CD4-positive, alpha-beta T cell treated with Interleukin-17A for 4 hours (primary cell): ENCODE measurements around the gene COX6B1.
"Not testable (repeated sequence)": the region's sequence is repeated elsewhere in the genome, so short reads cannot be mapped to it uniquely, and the experiment has no call there.

Experiments used
- DNase-seq: peaks from one replicate; pipeline ENCODE4 v3.0.0-alpha.2; 2020; ENCODE audit warnings: mixed read lengths

The COX6B1 gene

DNA sequence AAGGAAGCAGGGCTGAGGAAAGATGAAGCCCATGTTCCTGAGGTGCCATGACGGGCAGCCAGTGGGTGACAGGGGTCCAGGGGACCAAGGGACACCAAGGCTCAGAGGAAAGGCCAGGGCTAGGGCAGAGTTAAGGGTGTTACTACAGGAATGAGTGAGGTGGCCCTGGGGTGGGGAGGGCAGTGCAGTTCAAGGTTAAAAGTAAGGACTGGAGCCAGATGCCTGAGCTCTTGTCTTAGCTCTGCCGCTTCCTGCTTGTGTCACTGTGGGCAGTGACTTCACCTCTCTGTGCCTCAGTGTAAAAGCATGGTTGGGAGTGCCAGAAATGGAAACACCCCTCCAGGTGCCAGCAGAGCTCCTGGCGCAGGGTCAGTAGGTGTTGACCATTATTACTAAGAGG is 11.5 kb upstream of the COX6B1 start:
- DNase-seq: no peak

DNA sequence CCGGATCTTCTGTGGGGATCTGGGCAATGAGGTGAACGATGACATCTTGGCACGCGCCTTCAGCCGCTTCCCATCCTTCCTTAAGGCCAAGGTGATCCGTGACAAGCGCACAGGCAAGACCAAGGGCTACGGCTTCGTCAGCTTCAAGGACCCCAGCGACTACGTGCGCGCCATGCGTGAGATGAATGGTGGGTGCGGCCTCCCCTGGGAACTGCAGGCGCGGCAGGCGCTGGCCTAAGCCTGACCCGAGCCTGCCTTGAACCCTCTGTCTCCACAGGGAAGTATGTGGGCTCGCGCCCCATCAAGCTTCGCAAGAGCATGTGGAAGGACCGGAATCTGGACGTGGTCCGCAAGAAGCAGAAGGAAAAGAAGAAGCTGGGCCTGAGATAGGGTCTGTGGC is 11.0 kb upstream of the COX6B1 start:
- DNase-seq: no peak

- DNase-seq: no peak
Observed at GRCh38 chr19:35639321-35639639, 8.8 kb upstream of the COX6B1 start.

- DNase-seq: no peak
Observed at GRCh38 chr19:35639863-35640262, 8.3 kb upstream of the COX6B1 start.

GRCh38 chr19:35641515-35642151 is 6.5 kb upstream of the COX6B1 start, which contains the start of gene ETV2:
TSS of gene ETV2 (plus strand) at chr19:35641745. CDS start at chr19:35642461, 716 bp downstream.
- peak; percentile 40 for DNase-seq

GRCh38 chr19:35642312-35642711 is 5.8 kb upstream of the COX6B1 start:
- DNase-seq: no peak

DNA sequence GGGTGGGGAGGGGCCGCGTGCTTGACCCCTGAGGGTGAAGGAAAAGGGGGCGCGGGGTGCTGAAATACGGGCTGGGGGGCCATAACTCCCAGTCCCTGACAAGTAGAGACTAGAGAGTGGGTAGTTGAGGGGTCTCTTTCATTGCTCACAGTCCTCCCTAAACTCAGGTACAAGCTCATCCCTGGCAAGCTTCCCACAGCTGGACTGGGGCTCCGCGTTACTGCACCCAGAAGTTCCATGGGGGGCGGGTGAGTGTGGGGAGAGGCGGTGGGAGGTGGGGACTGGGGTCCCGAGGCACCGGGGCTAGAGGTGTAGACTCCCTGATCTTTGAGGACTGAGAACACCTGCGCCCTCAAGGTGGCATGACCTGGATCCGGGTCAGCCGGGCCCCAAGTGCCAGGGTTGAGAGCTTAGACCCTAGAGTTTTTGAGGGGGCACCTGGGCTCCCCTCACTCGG is 5.3 kb upstream of the COX6B1 start:
- DNase-seq: no peak

- peak; percentile 87 for DNase-seq
Observed at GRCh38 chr19:35643255-35644205, 4.6 kb upstream of the COX6B1 start.

DNA sequence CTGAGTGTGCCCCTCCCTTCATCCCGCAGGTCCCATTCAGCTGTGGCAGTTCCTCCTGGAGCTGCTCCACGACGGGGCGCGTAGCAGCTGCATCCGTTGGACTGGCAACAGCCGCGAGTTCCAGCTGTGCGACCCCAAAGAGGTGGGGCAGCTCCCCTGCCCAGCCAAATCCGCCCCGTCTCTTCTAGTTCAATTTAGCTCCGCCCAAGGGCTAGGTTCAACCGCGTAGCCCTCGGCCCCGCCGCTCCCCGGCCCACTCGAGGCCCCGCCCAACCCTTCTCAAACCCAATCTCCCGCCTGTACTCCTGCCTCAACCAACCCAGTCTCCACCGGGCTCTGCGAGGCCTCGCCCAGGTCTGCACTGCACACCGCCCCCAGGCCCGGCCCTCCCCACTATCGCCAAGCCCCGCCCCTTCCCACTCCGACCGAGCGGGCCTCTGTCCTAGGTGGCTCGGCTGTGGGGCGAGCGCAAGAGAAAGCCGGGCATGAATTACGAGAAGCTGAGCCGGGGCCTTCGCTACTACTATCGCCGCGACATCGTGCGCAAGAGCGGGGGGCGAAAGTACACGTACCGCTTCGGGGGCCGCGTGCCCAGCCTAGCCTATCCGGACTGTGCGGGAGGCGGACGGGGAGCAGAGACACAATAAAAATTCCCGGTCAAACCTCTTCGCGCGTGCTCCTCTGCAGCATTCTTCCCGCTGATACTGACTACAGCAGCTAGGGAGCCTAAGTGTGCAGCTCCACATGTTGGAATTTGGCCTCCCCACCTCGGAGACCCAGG is 3.7 kb upstream of the COX6B1 start:
- peak; percentile 98 for DNase-seq

DNA sequence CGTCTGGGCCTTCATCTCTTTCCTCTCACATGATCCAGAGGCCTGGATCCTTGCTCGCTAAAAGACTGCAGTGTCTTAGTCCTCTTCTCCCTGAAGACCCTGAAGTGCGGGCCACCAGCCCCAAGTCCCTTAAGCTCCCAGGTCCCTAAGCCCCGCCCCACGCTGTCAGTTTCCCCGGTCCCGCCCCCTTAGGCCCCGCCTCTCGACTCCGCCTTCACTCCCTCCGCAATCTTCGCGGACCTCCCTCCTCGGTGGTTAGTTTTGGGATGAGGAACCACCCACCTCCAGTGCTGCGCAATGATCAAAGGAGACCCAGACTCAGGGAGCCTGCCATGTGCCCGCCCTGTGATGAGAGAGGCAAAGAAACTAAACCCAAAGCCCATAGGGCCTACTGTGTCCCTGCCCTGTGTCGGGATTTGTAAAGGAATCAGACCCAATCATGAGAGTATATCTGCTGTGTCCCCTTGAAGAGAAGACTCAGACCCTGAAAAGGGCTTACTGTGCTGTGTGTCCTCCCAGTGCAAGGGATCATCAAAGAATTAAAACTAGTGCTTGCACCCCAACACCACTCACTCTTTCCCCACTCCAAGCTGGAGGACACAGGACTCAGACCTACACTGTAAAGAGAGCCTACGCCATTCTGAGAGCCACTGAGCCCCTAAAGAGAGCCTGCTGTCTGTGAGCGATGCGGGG is 3.0 kb upstream of the COX6B1 start:
- peak; percentile 88 for DNase-seq

- no peak for DNase-seq
Observed at GRCh38 chr19:35645680-35646511, 2.2 kb upstream of the COX6B1 start.

DNA sequence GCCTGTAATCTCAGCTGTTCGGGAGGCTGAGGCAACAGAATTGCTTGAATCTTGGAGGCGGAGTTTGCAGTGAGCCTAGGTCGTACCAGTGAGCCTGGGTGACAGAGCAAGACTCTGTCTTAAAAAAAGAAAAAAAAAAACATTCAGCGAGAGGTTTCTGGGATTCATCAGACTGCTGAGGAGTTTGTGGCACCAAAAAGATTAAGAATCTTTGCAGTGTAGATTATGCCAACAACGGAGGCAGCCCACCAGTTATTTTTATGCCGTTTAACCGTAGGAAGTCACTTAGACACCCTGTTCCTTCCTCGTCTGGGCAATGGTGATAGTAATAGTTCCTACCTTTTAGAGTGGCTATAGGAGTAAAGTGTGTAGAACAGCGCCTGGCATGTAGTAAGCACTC is 2.5 kb downstream of the COX6B1 start:
- DNase-seq: no peak

DNA sequence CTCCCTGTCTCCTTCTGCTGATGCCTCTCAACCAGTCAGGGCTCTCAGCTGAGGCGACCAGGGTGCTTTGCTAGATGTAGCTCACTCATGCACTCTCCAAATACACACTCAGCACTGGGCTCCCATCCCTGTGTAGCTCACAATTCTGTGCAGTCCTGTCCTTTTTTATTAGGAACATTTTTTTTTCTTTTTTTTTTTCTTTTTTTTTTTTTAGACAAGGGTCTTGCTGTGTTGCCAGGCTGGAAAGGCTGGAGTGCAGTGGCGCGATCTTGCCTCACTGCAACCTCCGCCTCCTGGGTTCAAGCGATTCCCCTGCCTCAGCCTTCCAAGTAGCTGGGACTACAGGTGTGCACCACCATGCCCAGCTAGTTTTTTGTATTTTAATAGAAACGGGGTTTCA is 6.7 kb downstream of the COX6B1 start:
- DNase-seq: not testable (repeated sequence)

DNA sequence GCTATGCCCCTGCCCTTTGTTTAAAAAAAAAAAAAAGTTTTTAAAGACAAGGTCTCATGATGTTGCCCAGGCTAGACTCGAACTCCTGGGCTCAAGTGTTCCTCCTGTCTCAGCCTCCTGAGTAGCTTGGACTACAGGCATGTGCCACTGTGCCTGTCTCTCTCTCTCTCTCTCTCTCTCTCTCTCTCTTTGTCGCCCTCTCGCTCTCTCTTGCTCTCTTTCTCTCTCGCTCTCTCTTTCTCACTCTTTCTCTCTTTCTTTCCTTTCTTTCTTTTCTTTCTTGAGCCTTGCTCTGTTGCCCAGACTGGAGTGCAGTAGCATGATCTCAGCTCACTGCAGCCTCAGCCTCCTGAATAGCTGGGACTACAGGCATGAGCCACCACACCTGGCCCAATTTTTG is 7.5 kb downstream of the COX6B1 start:
- DNase-seq: no peak

DNA sequence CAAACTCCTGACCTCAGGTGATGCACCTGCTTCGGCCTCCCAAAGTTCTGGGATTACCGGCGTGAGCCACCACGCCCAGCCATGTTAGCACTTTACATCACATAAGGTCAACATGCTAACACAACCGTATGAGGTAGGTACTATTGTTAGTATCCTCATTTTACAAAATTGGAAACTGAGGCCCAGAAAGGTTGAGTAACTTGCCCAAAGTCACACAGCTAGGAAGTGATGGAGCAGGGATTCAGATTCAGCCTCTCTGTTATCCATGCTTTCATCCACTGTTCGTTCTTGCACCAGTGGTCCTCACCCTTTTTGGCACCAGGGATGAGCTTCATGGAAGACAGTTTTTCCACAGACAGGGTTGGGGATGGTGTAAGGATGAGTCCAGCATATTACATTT is 8.6 kb downstream of the COX6B1 start:
- DNase-seq: no peak

DNA sequence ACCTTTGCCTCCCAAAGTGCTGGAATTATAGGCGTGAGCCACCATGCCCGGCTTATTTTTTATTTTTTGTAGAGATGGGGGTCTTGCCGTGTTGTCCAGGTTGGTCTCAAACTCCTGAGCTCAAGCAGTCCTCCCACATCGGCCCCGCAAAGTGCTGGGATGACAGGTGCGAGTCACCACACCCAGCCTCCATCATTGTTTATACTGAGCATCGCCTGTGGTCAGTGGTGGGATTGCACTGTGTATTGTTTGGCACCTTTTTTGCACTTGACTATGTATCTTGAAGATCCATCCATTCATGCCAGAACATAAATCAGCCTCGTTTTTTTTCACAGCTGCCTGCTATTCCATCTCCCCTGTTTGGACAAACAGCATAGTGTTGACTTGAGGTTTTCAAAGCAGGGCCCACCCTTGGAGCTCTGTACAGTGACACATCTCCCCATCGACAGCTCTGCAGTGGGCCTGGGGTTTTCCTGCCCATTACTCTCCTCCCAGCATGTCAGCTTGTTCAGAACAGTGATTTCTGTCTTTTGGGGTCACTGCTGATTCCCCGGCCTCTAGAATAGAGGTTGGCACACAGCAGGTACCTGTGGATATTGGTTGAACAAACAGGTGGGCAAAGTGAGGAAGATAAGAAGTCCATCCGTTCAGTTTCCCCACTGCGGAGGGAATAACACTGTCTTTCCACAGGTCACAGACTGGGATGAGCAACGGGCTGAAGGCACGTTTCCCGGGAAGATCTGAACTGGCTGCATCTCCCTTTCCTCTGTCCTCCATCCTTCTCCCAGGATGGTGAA is 10.0 kb downstream of the COX6B1 start:
- DNase-seq: no peak

DNA sequence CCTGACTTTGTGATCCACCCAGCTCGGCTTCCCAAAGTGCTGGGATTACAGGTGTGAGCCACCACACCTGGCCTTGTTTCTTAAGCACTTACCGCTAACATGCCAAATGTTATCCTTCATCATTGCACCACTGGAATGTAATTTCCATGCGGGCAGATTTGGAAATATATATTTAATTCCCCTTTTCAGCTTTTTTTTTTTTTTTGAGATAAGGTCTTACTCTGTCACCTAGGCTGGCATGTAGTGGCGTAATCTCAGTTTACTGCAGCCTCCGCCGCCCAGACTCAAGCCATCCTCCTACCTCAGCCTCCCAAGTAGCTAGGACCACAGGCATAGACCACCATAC is 13.8 kb downstream of the COX6B1 start:
- no peak for DNase-seq

- DNase-seq: no peak
Observed at GRCh38 chr19:35663981-35664380, 15.9 kb downstream of the COX6B1 start.

DNA sequence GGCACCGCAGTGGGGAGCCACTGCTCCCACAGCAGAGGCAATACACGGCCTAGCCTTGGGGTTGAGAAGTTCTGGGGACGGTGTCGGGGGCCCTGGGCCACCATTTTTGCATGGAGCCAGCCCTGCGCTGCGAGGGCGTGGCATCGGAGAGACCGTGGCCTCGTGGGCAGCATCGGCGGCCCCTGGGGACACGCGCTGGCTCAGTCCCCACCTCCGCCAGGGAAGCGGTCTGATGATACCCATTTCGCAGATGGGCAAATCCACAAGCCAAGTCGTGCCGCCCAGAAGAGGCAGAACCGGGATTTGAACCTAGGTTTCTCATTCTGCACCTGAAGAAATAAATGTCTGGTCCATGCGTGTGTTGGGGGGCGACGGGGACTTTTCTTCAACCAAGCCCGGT is 17.0 kb downstream of the COX6B1 start:
- no peak for DNase-seq

GRCh38 chr19:35665604-35666003 is 17.5 kb downstream of the COX6B1 start:
- no peak for DNase-seq

- DNase-seq: no peak
Observed at GRCh38 chr19:35666251-35666913, 18.3 kb downstream of the COX6B1 start, which contains the start of gene UPK1A. TSS of gene UPK1A (plus strand) at chr19:35666517. CDS start at chr19:35666813, 296 bp downstream.
